OCI-LY1 (cell line): ENCODE data around the gene TRIM36.

Experiments
- EZH2 ChIP-seq: fragments of 200-600 bp; sonication (generic), shearing (Covaris generic); IDR thresholded peaks from 2 replicates; pipeline ENCODE4 v1.8.0; 2017; ENCODE audit warnings: borderline replicate concordance, mixed run types, mild to moderate bottlenecking, antibody characterized with exemption, low read length, moderate library complexity, mixed read lengths
- TF ChIP-seq, protein P1 (sequence below): fragments of 200-600 bp; sonication (generic), shearing (Covaris generic); IDR thresholded peaks from 2 replicates; pipeline ENCODE4 v1.5.1; 2017; ENCODE audit warnings: mild to moderate bottlenecking, antibody characterized with exemption, low read length, moderate library complexity, mixed read lengths

DNA sequence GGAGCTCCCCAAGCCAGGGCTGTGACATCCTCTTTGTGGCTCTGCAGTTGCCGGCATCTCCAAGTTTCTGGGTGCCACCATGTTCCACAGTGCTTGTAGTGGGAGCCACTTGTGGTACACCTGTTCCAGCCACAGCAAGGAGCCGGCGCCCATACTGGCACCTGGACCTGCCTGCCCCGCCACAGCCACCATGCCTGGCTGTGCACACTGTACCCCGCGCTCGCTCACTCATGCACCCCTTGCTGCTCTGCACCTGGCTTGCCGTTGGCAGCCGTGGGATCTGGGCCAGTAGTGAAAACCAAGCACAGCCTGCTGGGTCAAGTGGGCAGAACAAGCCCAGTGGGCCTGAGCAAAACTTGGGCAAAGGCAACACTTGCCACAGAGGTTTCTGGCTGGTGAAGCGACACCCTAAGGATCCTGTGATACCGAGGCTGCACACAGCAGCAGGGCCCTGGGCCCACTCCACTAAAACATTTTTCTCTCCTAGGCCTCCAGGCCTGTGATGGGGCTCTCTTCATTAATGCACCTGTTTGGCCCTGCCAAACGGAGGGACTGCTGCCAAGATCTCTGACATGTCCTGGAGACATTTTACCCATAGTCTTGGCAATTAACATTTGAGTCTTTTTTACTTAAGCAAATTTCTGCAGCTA is 2.8 kb downstream of the TRIM36 start:
- TF ChIP-seq, protein P1, sequence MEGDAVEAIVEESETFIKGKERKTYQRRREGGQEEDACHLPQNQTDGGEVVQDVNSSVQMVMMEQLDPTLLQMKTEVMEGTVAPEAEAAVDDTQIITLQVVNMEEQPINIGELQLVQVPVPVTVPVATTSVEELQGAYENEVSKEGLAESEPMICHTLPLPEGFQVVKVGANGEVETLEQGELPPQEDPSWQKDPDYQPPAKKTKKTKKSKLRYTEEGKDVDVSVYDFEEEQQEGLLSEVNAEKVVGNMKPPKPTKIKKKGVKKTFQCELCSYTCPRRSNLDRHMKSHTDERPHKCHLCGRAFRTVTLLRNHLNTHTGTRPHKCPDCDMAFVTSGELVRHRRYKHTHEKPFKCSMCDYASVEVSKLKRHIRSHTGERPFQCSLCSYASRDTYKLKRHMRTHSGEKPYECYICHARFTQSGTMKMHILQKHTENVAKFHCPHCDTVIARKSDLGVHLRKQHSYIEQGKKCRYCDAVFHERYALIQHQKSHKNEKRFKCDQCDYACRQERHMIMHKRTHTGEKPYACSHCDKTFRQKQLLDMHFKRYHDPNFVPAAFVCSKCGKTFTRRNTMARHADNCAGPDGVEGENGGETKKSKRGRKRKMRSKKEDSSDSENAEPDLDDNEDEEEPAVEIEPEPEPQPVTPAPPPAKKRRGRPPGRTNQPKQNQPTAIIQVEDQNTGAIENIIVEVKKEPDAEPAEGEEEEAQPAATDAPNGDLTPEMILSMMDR: no peak
- no peak for TF ChIP-seq EZH2
